CD14-positive monocyte (primary cell): ENCODE results near the gene C5. TPM values are rescaled to one million over a fixed set of nuclear protein-coding genes. Genes with fewer than 3 reads are reported as not detected.

Source experiments
- DNase-seq, 3 donors: peaks; one replicate each; pipeline ENCODE4 v3.0.0-alpha.2; 2011 to 2022
- H2AFZ ChIP-seq: 2 replicates; pipeline ENCODE4 v1.6.0; 2012; ENCODE audit warnings: mild to moderate bottlenecking, low read depth, low read length, inconsistent platforms; ENCODE audit not compliant: insufficient read depth, poor library complexity, severe bottlenecking
- H3K27ac ChIP-seq, 2 donors: 1 replicate in 1 of 2; 2 replicates in 1 of 2; pipeline ENCODE4 v1.5.1; 2012 to 2013; ENCODE audit warnings: low read length in 2 of 2, control low read depth in 1 of 2, inconsistent platforms in 1 of 2, low read depth in 1 of 2, mild to moderate bottlenecking in 1 of 2
- H3K27me3 ChIP-seq, 2 donors: one replicate each; pipeline versions ENCODE4 v1.6.0 to v1.6.1; 2011 to 2013; ENCODE audit warnings: low read length in 2 of 2; ENCODE audit not compliant: control insufficient read depth in 2 of 2, insufficient read depth in 2 of 2
- H3K36me3 ChIP-seq, 2 donors: replicated peaks in 1 of 2; 1 replicate in 1 of 2; 2 replicates in 1 of 2; pipeline versions ENCODE4 v1.5.1 to v1.6.1; 2012 to 2013; ENCODE audit warnings: low read length in 2 of 2, control low read depth in 1 of 2, inconsistent platforms in 1 of 2, mild to moderate bottlenecking in 1 of 2; ENCODE audit not compliant: insufficient read depth in 2 of 2, control insufficient read depth in 1 of 2
- H3K4me1 ChIP-seq, 2 donors: 1 replicate in 1 of 2; 2 replicates in 1 of 2; pipeline versions ENCODE4 v1.5.1 to v1.6.1; 2012 to 2013; ENCODE audit warnings: low read length in 2 of 2, control low read depth in 1 of 2, inconsistent platforms in 1 of 2, mild to moderate bottlenecking in 1 of 2, moderate library complexity in 1 of 2; ENCODE audit not compliant: insufficient read depth in 2 of 2, control insufficient read depth in 1 of 2
- H3K4me2 ChIP-seq: replicated peaks from 2 replicates; pipeline ENCODE3; 2012; ENCODE audit warnings: low read length, moderate library complexity, mild to moderate bottlenecking; ENCODE audit not compliant: poor library complexity, severe bottlenecking; ENCODE audit errors: extremely low read depth
- H3K4me3 ChIP-seq, 3 experiments: fragments of 200-600 bp in 1 of 3; sonication (generic) in 1 of 3; replicated peaks in 1 of 3; 1 replicate in 2 of 3; 2 replicates in 1 of 3; pipeline ENCODE4 v1.5.1; 2011 to 2013; ENCODE audit warnings: low read length in 3 of 3, mild to moderate bottlenecking in 3 of 3, control low read depth in 2 of 3, low read depth in 2 of 3, inconsistent platforms in 1 of 3, moderate library complexity in 1 of 3
- H3K79me2 ChIP-seq: 2 replicates; pipeline ENCODE4 v1.6.0; 2012; ENCODE audit warnings: mild to moderate bottlenecking, control low read depth, inconsistent platforms, low read length, moderate library complexity; ENCODE audit not compliant: insufficient read depth
- H3K9ac ChIP-seq: 2 replicates; pipeline ENCODE4 v1.6.0; 2017; ENCODE audit warnings: low read length, mild to moderate bottlenecking; ENCODE audit not compliant: insufficient read depth, poor library complexity, severe bottlenecking
- H3K9me3 ChIP-seq, 2 donors: replicated peaks in 1 of 2; 1 replicate in 1 of 2; 2 replicates in 1 of 2; pipeline versions ENCODE4 v1.5.1 to v1.6.1; 2012 to 2013; ENCODE audit warnings: low read length in 2 of 2, control low read depth in 1 of 2; ENCODE audit not compliant: control insufficient read depth in 1 of 2, insufficient read depth in 1 of 2
- H4K20me1 ChIP-seq: 2 replicates; pipeline ENCODE4 v1.6.0; 2012; ENCODE audit warnings: mild to moderate bottlenecking, low read length, control low read depth, moderate library complexity; ENCODE audit not compliant: insufficient read depth
- H3K27ac Mint-ChIP-seq, 7 donors: one replicate each; pipeline ENCODE4 v1.8.0; 2020; ENCODE audit warnings: mild to moderate bottlenecking in 7 of 7, mixed read lengths in 7 of 7, moderate library complexity in 6 of 7, inconsistent platforms in 2 of 7
- H3K27me3 Mint-ChIP-seq, 3 donors: one replicate each; pipeline ENCODE4 v1.8.0; 2021 to 2022; ENCODE audit warnings: low read depth in 3 of 3, mild to moderate bottlenecking in 3 of 3, mixed read lengths in 3 of 3, moderate library complexity in 3 of 3, inconsistent platforms in 1 of 3
- H3K36me3 Mint-ChIP-seq, 2 donors: one replicate each; pipeline ENCODE4 v1.8.0; 2020; ENCODE audit warnings: mixed read lengths in 2 of 2, inconsistent platforms in 1 of 2, mild to moderate bottlenecking in 1 of 2
- H3K4me1 Mint-ChIP-seq: one replicate; pipeline ENCODE4 v1.8.0; 2020; ENCODE audit warnings: mild to moderate bottlenecking, mixed read lengths
- H3K4me3 Mint-ChIP-seq, 2 donors: one replicate each; pipeline ENCODE4 v1.8.0; 2020; ENCODE audit warnings: mild to moderate bottlenecking in 2 of 2, mixed read lengths in 2 of 2, moderate library complexity in 1 of 2
- H3K9me3 Mint-ChIP-seq, 7 donors: one replicate each; pipeline ENCODE4 v1.8.0; 2020 to 2022; ENCODE audit warnings: mixed read lengths in 7 of 7, mild to moderate bottlenecking in 6 of 7, moderate library complexity in 6 of 7, inconsistent platforms in 2 of 7
- CTCF ChIP-seq: fragments of 200-600 bp; IDR thresholded peaks from one replicate; pipeline ENCODE4 v1.8.0; 2022; ENCODE audit warnings: antibody characterized with exemption, mild to moderate bottlenecking
- WGBS: methylation state at CpG from one replicate; pipeline ENCODE4 v1.1.5; 2013; ENCODE audit warnings: missing lambda C conversion rate; ENCODE audit not compliant: insufficient coverage; 5-methylcytosine and 5-hydroxymethylcytosine counted together
- intact Hi-C, 2 donors: fragments of 100-400 bp; cut with micrococcal nuclease; formaldehyde crosslinking; loops; one replicate each; pipeline versions ENCODE4 v1.15.0 to v1.15.1; 2023
- polyA plus RNA-seq, 3 donors: library from polyadenylated mRNA; depleted of rRNA in 1 of 3; unstranded in 2 of 3; stranded (reverse) in 1 of 3; fragments of 300-500 nt in 2 of 3; fragments of >200 nt in 1 of 3; fragmentation: Illumina TruSeq in 2 of 3; gene quantifications; 1 replicate in 2 of 3; 2 replicates in 1 of 3; pipeline ENCODE4 v1.2.3, GENCODE V29; 2012 to 2021

The C5 gene
- polyA plus RNA-seq, 3 donors: 0.66 to 3.5 (median 1.2) TPM

- peak overlapping the region; percentile 84 to 95 for H3K4me3 Mint-ChIP-seq
- WGBS: under 1% methylated on average over 67 of the region's 73 CpGs
- H3K9ac ChIP-seq: peak overlapping the region; percentile 92
These were observed 121.4 kb downstream of the C5 start for GRCh38 chr9:120928483-120929228.

More at GRCh38 chr9:120928483-120929228, 121.4 kb downstream of the C5 start:
- H3K27ac Mint-ChIP-seq: peak overlapping the region in 6 of 7 donors; percentile 81 to 92 (median 87)
- H3K4me2 ChIP-seq: peak overlapping the region; percentile 96
- H3K27me3 Mint-ChIP-seq: peaks cover 0 to 2% (median 0%) of the 10 kb centered on the region in 3 donors
- H3K36me3 Mint-ChIP-seq: peaks cover 4 to 9% of the 10 kb centered on the region in 2 donors
- H3K27ac ChIP-seq: peak overlapping the region; percentile 74 to 97
- DNase-seq: peak; percentile 53 to 68 (median 64)
- H2AFZ ChIP-seq: peak overlapping the region; percentile 84
- intact Hi-C loops: loop anchor here (5.0 kb wide), 2 partner anchors 51 to 194 kb away; partner anchors contain the start of gene PHF19 (in 1 of the 2)
- no peaks in the 10 kb centered on the region for H3K36me3 ChIP-seq
- H3K9me3 Mint-ChIP-seq: no peaks in the 10 kb centered on the region
- H3K4me3 ChIP-seq: peak overlapping the region; percentile 59 to 85 (median 70)
- no peaks in the 10 kb centered on the region for H4K20me1 ChIP-seq
- TF ChIP-seq CTCF: no peak
- no peaks in the 10 kb centered on the region for H3K9me3 ChIP-seq
- peaks cover 71% of the 10 kb centered on the region for H3K4me1 Mint-ChIP-seq
- H3K79me2 ChIP-seq: peaks cover 5% of the 10 kb centered on the region
- peaks cover 70 to 85% of the 10 kb centered on the region in 2 donors for H3K4me1 ChIP-seq
- H3K27me3 ChIP-seq: no peaks in the 10 kb centered on the region
